H7 (cell line): ENCODE results near the gene CHRNE. TPM values are rescaled to one million over a fixed set of nuclear protein-coding genes. Genes with fewer than 3 reads are reported as not detected.
A peak's percentile ranks its signal among the peaks of the same experiment; 100 is the strongest.

Experiments used
- DNase-seq: peaks from one replicate; pipeline ENCODE4 v3.0.0; 2012
- H3K27me3 ChIP-seq: 2 replicates; pipeline ENCODE4 v1.6.0; 2011; ENCODE audit warnings: mild to moderate bottlenecking, low read length; ENCODE audit not compliant: control insufficient read depth, insufficient read depth
- H3K36me3 ChIP-seq: replicated peaks from 2 replicates; pipeline ENCODE4 v1.5.1; 2011; ENCODE audit warnings: low read length; ENCODE audit not compliant: control insufficient read depth, insufficient read depth
- H3K4me3 ChIP-seq: 2 replicates; pipeline ENCODE4 v1.5.1; 2011; ENCODE audit warnings: low read depth, mild to moderate bottlenecking, control low read depth, low read length, moderate library complexity; ENCODE audit not compliant: insufficient read depth
- total RNA-seq: library from RNA; depleted of rRNA; stranded (reverse); fragments of >200 nt; shearing (Covaris generic); gene quantifications from 2 replicates; pipeline ENCODE4 v1.2.3, GENCODE V29; 2014; rRNA removed

CHRNE gene
- total RNA-seq = 0.67 and 0.69 TPM in 2 replicates

GRCh38 chr17:4903051-4903818 lies at the start of gene CHRNE:
CHRNE (minus strand) TSS chr17:4903098; CDS start chr17:4903063, 35 bp downstream.
- H3K4me3 ChIP-seq = no peak within 1 kb of the TSS; the same call in 1 of the 2 replicates
- DNase-seq = peak; percentile 87
- no peaks in the 10 kb centered on the region for H3K36me3 ChIP-seq
- H3K27me3 ChIP-seq = peaks cover 22% of the 10 kb centered on the region; the same call in 1 of the 2 replicates

GRCh38 chr17:4951486-4951885 lies 48.6 kb upstream of the CHRNE start:
- DNase-seq = peak; percentile 47
- Histone ChIP-seq H3K27me3 (no peaks in the 10 kb centered on the region), H3K36me3 (peaks cover 3% of the 10 kb centered on the region), H3K4me3 (peak overlapping the region; percentile 100)

- peak; percentile 80 for DNase-seq
- peaks cover 10% of the 10 kb centered on the region for H3K36me3 ChIP-seq
- H3K4me3 ChIP-seq = peak within 1 kb of the TSS; percentile 100
- H3K27me3 ChIP-seq = no peaks in the 10 kb centered on the region
Measured at GRCh38 chr17:4950746-4951204, 47.9 kb upstream of the CHRNE start, which contains the start of gene ENO3. ENO3 (plus strand) TSS chr17:4951119; CDS start chr17:4951830, 711 bp downstream.

- Histone ChIP-seq H3K27me3 (no peaks in the 10 kb centered on the region), H3K36me3 (peaks cover 15% of the 10 kb centered on the region), H3K4me3 (peak overlapping the region; percentile 100)
- DNase-seq = no peak
Measured at GRCh38 chr17:4950075-4950745, 47.3 kb upstream of the CHRNE start.

GRCh38 chr17:4949321-4950074 lies 46.6 kb upstream of the CHRNE start:
- Histone ChIP-seq H3K4me3 (peak overlapping the region; percentile 100), H3K27me3 (no peaks in the 10 kb centered on the region), H3K36me3 (peaks cover 18% of the 10 kb centered on the region)
- peak; percentile 94 for DNase-seq

GRCh38 chr17:4948931-4949320 lies 46.0 kb upstream of the CHRNE start:
- peak; percentile 99 for DNase-seq
- H3K27me3 ChIP-seq = no peaks in the 10 kb centered on the region
- H3K4me3 ChIP-seq = peak overlapping the region; percentile 100
- peaks cover 18% of the 10 kb centered on the region for H3K36me3 ChIP-seq

- H3K4me3 ChIP-seq = peak within 1 kb of the TSS; percentile 100
Measured at GRCh38 chr17:4948166-4948930, 45.5 kb upstream of the CHRNE start, which contains the start of gene PFN1. PFN1 (minus strand) TSS chr17:4948530; CDS start chr17:4948394, 136 bp downstream.

GRCh38 chr17:4947411-4948165 lies 44.7 kb upstream of the CHRNE start:
- H3K36me3 ChIP-seq = peaks cover 27% of the 10 kb centered on the region
- DNase-seq = peak; percentile 91
- no peaks in the 10 kb centered on the region for H3K27me3 ChIP-seq
- H3K4me3 ChIP-seq = peak overlapping the region; percentile 100

More at GRCh38 chr17:4948166-4948930, 45.5 kb upstream of the CHRNE start, which contains the start of gene PFN1:
- H3K27me3 ChIP-seq = no peaks in the 10 kb centered on the region
- peak; percentile 97 for DNase-seq
- peaks cover 19% of the 10 kb centered on the region for H3K36me3 ChIP-seq

- no peaks in the 10 kb centered on the region for H3K27me3 ChIP-seq
Measured at GRCh38 chr17:4947010-4947410, 44.1 kb upstream of the CHRNE start.

GRCh38 chr17:4946312-4946976 lies 43.5 kb upstream of the CHRNE start:
- no peak for DNase-seq
- Histone ChIP-seq H3K36me3 (peaks cover 34% of the 10 kb centered on the region), H3K27me3 (no peaks in the 10 kb centered on the region), H3K4me3 (peak overlapping the region; percentile 100)

More at GRCh38 chr17:4947010-4947410, 44.1 kb upstream of the CHRNE start:
- no peak for DNase-seq
- peaks cover 32% of the 10 kb centered on the region for H3K36me3 ChIP-seq
- H3K4me3 ChIP-seq = peak overlapping the region; percentile 100

GRCh38 chr17:4945944-4946280 lies 43.0 kb upstream of the CHRNE start:
- Histone ChIP-seq H3K36me3 (peaks cover 34% of the 10 kb centered on the region), H3K27me3 (no peaks in the 10 kb centered on the region), H3K4me3 (no peak overlapping the region)
- peak; percentile 29 for DNase-seq

GRCh38 chr17:4945176-4945943 lies 42.5 kb upstream of the CHRNE start:
- H3K36me3 ChIP-seq = peaks cover 34% of the 10 kb centered on the region
- no peaks in the 10 kb centered on the region for H3K27me3 ChIP-seq
- no peak overlapping the region for H3K4me3 ChIP-seq
- DNase-seq = peak; percentile 72
